ENCODE results near the gene AIFM3. TPM values are rescaled to one million over a fixed set of nuclear protein-coding genes. Genes with fewer than 3 reads are reported as not detected.

AIFM3 gene
- total and polyA plus RNA-seq, 2 of the 13 experiments (the other 11 are each of a cell fraction or from before 2014, with no cell fraction given): 9.0 to 15.3 TPM

DNA sequence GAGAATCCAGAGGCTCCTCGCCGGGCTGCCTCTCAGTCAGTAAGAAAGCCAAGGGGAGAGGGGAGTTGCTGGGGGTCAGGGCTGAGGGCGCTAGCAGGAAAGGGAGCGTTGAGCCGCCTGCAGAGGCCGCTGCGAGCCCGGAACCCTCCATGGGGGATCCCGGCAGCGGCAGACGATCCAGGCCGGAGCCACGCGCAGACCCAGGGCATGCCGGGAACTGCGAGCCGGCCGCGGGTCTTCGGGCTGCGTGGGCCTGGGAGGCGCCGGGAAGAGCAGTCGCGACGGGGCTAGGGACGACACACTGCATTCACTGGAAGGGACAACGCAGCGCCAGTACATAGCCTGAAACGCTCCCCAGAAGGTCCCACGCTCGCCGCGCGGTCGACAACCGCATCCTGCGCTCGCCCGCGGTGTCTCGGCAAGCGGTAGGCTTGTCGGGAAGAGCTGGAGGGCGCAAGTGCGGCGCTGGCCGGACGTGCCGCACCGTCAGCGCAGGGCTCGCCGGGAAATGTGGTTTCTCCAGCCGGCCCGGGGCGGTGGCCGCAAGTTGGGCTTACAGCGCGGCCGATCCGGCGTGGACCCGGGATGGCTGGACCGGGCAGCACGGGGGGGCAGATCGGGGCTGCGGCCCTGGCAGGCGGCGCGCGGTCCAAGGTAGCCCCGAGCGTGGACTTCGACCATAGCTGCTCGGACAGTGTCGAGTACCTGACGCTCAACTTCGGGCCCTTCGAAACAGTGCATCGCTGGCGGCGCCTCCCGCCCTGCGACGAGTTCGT lies 14.9 kb downstream of the AIFM3 start, which contains the start of gene LZTR1 (continued):
- TF ChIP-seq ZNF879 (CRISPR knock-in tag; IDR thresholded peaks at IDR 0.05): peak; percentile 81; the same call in 1 of the 2 replicates
- TF ChIP-seq GATAD2A (CRISPR knock-in tag; IDR thresholded peaks at IDR 0.05): peak; percentile 53; the same call in 1 of the 2 replicates
- TF ChIP-seq FLYWCH1 (CRISPR knock-in tag; IDR thresholded peaks at IDR 0.05): no peak
- peak; percentile 81; the same call in 1 of the 2 replicates for TF ChIP-seq ZBTB38 (CRISPR knock-in tag; IDR thresholded peaks at IDR 0.05)
- TF ChIP-seq, protein P1, sequence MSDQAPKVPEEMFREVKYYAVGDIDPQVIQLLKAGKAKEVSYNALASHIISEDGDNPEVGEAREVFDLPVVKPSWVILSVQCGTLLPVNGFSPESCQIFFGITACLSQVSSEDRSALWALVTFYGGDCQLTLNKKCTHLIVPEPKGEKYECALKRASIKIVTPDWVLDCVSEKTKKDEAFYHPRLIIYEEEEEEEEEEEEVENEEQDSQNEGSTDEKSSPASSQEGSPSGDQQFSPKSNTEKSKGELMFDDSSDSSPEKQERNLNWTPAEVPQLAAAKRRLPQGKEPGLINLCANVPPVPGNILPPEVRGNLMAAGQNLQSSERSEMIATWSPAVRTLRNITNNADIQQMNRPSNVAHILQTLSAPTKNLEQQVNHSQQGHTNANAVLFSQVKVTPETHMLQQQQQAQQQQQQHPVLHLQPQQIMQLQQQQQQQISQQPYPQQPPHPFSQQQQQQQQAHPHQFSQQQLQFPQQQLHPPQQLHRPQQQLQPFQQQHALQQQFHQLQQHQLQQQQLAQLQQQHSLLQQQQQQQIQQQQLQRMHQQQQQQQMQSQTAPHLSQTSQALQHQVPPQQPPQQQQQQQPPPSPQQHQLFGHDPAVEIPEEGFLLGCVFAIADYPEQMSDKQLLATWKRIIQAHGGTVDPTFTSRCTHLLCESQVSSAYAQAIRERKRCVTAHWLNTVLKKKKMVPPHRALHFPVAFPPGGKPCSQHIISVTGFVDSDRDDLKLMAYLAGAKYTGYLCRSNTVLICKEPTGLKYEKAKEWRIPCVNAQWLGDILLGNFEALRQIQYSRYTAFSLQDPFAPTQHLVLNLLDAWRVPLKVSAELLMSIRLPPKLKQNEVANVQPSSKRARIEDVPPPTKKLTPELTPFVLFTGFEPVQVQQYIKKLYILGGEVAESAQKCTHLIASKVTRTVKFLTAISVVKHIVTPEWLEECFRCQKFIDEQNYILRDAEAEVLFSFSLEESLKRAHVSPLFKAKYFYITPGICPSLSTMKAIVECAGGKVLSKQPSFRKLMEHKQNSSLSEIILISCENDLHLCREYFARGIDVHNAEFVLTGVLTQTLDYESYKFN (CRISPR knock-in tag; conservative IDR thresholded peaks at IDR 0.05): peak; percentile 69
- TF ChIP-seq, protein P2, sequence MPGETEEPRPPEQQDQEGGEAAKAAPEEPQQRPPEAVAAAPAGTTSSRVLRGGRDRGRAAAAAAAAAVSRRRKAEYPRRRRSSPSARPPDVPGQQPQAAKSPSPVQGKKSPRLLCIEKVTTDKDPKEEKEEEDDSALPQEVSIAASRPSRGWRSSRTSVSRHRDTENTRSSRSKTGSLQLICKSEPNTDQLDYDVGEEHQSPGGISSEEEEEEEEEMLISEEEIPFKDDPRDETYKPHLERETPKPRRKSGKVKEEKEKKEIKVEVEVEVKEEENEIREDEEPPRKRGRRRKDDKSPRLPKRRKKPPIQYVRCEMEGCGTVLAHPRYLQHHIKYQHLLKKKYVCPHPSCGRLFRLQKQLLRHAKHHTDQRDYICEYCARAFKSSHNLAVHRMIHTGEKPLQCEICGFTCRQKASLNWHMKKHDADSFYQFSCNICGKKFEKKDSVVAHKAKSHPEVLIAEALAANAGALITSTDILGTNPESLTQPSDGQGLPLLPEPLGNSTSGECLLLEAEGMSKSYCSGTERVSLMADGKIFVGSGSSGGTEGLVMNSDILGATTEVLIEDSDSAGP (CRISPR knock-in tag; IDR thresholded peaks at IDR 0.05; ENCODE audit: borderline replicate concordance): peak; percentile 97
- TF ChIP-seq PPARG (CRISPR knock-in tag; conservative IDR thresholded peaks at IDR 0.05): 0 out of 2 replicates have a peak, but pooled peaks have one; percentile 12
- peak; percentile 78 for TF ChIP-seq CTCF (CRISPR knock-in tag; IDR thresholded peaks at IDR 0.05)
- peak; percentile 83 for TF ChIP-seq TEAD2 (CRISPR knock-in tag; IDR thresholded peaks at IDR 0.05)
- no peak for TF ChIP-seq FOXA1 (IDR thresholded peaks at IDR 0.05)
- TF ChIP-seq FOXA1 (CRISPR knock-in tag; IDR thresholded peaks at IDR 0.05): 0 out of 2 replicates have a peak, but pooled peaks have one; percentile 34
- TF ChIP-seq SIN3B (IDR thresholded peaks at IDR 0.05; ENCODE audit: low read length): no peak
- TF ChIP-seq ZSCAN20 (CRISPR knock-in tag; IDR thresholded peaks at IDR 0.05; ENCODE audit: borderline replicate concordance): peak; percentile 91
- TF ChIP-seq, protein P3, sequence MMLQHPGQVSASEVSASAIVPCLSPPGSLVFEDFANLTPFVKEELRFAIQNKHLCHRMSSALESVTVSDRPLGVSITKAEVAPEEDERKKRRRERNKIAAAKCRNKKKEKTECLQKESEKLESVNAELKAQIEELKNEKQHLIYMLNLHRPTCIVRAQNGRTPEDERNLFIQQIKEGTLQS (CRISPR knock-in tag; IDR thresholded peaks at IDR 0.05): 0 out of 2 replicates have a peak, but pooled peaks have one; percentile 3
- TF ChIP-seq ZNF367 (CRISPR knock-in tag; IDR thresholded peaks at IDR 0.05; ENCODE audit: borderline replicate concordance): peak; percentile 54; the same call in 1 of the 2 replicates
- no peak for TF ChIP-seq RBAK (CRISPR knock-in tag; IDR thresholded peaks at IDR 0.05)
- peak; percentile 88 for TF ChIP-seq HINFP (CRISPR knock-in tag; IDR thresholded peaks at IDR 0.05; ENCODE audit: low read depth)
- TF ChIP-seq ZNF672 (CRISPR knock-in tag; IDR thresholded peaks at IDR 0.05): no peak
- TF ChIP-seq U2AF1 (optimal IDR thresholded peaks at IDR 0.05; ENCODE audit: low read depth, low read length): peak; percentile 78
